ENCODE results near the gene HDAC7. TPM values are rescaled to one million over a fixed set of nuclear protein-coding genes. Genes with fewer than 3 reads are reported as not detected.

HDAC7 gene
- total RNA-seq, 2 experiments from 2014 or later = 373 to 382 TPM

GRCh38 chr12:47787596-47788319 lies 31.9 kb downstream of the HDAC7 start:
- H3K27me3 Mint-ChIP-seq = no peaks in the 10 kb centered on the region
- peak overlapping the region; percentile 80 for H3K27ac Mint-ChIP-seq
- DNase-seq = no peak
- ChIA-PET POLR2A (interaction anchor here (0.9 to 37.9 kb wide), 6 partner anchors 7 to 47 kb away, joined by 3 to 904 read pairs (median 8); no protein-coding TSS in a partner anchor), CTCF (interaction anchor here (1.1 to 10.9 kb wide), 8 partner anchors 9 to 49 kb away, joined by 3 to 103 read pairs (median 8); no protein-coding TSS in a partner anchor)
- intact Hi-C loops (cut with micrococcal nuclease) = no loop called here
- no peak for ATAC-seq
- no peak overlapping the region for H3K4me3 Mint-ChIP-seq
- H3K4me1 Mint-ChIP-seq (ENCODE audit: low read depth) = peaks cover 31% of the 10 kb centered on the region
- TF ChIP-seq, protein P1, sequence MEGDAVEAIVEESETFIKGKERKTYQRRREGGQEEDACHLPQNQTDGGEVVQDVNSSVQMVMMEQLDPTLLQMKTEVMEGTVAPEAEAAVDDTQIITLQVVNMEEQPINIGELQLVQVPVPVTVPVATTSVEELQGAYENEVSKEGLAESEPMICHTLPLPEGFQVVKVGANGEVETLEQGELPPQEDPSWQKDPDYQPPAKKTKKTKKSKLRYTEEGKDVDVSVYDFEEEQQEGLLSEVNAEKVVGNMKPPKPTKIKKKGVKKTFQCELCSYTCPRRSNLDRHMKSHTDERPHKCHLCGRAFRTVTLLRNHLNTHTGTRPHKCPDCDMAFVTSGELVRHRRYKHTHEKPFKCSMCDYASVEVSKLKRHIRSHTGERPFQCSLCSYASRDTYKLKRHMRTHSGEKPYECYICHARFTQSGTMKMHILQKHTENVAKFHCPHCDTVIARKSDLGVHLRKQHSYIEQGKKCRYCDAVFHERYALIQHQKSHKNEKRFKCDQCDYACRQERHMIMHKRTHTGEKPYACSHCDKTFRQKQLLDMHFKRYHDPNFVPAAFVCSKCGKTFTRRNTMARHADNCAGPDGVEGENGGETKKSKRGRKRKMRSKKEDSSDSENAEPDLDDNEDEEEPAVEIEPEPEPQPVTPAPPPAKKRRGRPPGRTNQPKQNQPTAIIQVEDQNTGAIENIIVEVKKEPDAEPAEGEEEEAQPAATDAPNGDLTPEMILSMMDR (IDR thresholded peaks at IDR 0.05) = no peak
- H3K9me3 Mint-ChIP-seq = no peaks in the 10 kb centered on the region
- peaks cover 75% of the 10 kb centered on the region for H3K36me3 Mint-ChIP-seq (ENCODE audit: low read depth)

DNA sequence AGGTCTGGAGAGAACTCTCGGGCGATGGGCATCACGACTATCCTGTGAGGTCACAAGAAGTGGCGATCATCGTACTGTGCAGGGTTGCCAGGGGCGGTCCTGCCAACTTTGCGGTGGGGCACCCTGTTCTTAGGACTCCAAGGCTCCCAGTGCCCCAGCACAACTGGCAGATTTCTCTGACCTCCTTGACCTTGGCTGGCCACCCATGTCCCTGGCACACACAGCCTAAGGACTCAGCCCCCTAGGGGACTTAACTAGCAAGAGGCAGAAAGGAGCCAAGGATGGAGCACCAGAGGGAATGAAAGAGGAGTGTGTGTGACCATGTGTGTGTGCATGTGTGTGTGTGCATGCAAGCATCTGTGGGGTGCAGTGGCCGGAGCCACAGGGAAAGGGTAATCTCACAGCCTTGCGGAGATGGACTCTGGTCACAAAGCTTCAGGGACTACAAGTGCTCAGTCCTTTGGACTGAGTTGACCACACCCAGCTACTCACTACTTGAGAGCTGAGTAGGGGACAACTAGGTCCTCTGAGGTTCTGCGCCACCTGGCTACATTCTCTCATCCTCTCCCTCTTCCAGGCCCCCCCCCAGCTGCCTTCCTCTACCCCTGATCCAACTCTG lies 32.9 kb downstream of the HDAC7 start:
- POLR2A ChIA-PET = interaction anchor here (0.6 to 37.9 kb wide), 6 partner anchors 11 to 184 kb away, joined by 3 to 904 read pairs (median 3); no protein-coding TSS in a partner anchor
- no peak for ATAC-seq
- CTCF ChIA-PET = interaction anchor here (1.5 to 10.9 kb wide), 5 partner anchors 11 to 50 kb away, joined by 5 to 103 read pairs (median 7); no protein-coding TSS in a partner anchor
- H3K36me3 Mint-ChIP-seq (ENCODE audit: low read depth) = peaks cover 67% of the 10 kb centered on the region
- H3K4me1 Mint-ChIP-seq (ENCODE audit: low read depth) = peaks cover 35% of the 10 kb centered on the region
- no peak overlapping the region for H3K4me3 Mint-ChIP-seq
- intact Hi-C loops (cut with micrococcal nuclease) = no loop called here
- no peaks in the 10 kb centered on the region for H3K9me3 Mint-ChIP-seq
- H3K27me3 Mint-ChIP-seq = no peaks in the 10 kb centered on the region
- no peak for DNase-seq
- H3K27ac Mint-ChIP-seq = peak overlapping the region; percentile 80
- TF ChIP-seq, protein P1 (IDR thresholded peaks at IDR 0.05) = no peak

- Mint-ChIP-seq H3K4me1 (ENCODE audit: low read depth) (peaks cover 35% of the 10 kb centered on the region), H3K27ac (peak overlapping the region; percentile 80), H3K9me3 (no peaks in the 10 kb centered on the region), H3K27me3 (no peaks in the 10 kb centered on the region), H3K36me3 (ENCODE audit: low read depth) (peaks cover 63% of the 10 kb centered on the region), H3K4me3 (no peak overlapping the region)
- ChIA-PET CTCF (interaction anchor here (1.5 to 10.9 kb wide), 5 partner anchors 11 to 51 kb away, joined by 5 to 103 read pairs (median 7); no protein-coding TSS in a partner anchor), POLR2A (interaction anchor here (1.0 to 37.9 kb wide), 6 partner anchors 12 to 48 kb away, joined by 3 to 904 read pairs (median 4); no protein-coding TSS in a partner anchor)
- intact Hi-C loops (cut with micrococcal nuclease) = no loop called here
- DNase-seq = no peak
- TF ChIP-seq, protein P1 (IDR thresholded peaks at IDR 0.05) = no peak
- ATAC-seq = peak; percentile 27
Observed at GRCh38 chr12:47785887-47786661, 33.6 kb downstream of the HDAC7 start.

- peaks cover 55% of the 10 kb centered on the region for H3K36me3 Mint-ChIP-seq (ENCODE audit: low read depth)
- no peak overlapping the region for H3K4me3 Mint-ChIP-seq
- intact Hi-C loops (cut with micrococcal nuclease) = no loop called here
- peak; percentile 3 for ATAC-seq
- TF ChIP-seq, protein P1 (IDR thresholded peaks at IDR 0.05) = no peak
- ChIA-PET POLR2A (interaction anchor here (0.6 to 37.9 kb wide), 7 partner anchors 12 to 49 kb away, joined by 3 to 904 read pairs (median 3); no protein-coding TSS in a partner anchor), CTCF (interaction anchor here (0.7 to 10.9 kb wide), 8 partner anchors 12 to 70 kb away, joined by 3 to 103 read pairs (median 6); no protein-coding TSS in a partner anchor)
- H3K9me3 Mint-ChIP-seq = no peaks in the 10 kb centered on the region
- DNase-seq = no peak
- H3K27me3 Mint-ChIP-seq = no peaks in the 10 kb centered on the region
- H3K4me1 Mint-ChIP-seq (ENCODE audit: low read depth) = peaks cover 35% of the 10 kb centered on the region
- peak overlapping the region; percentile 80 for H3K27ac Mint-ChIP-seq
Observed at GRCh38 chr12:47785036-47785886, 34.4 kb downstream of the HDAC7 start.

Data from activated CD8-positive, alpha-beta T cell treated with anti-CD3 and anti-CD28 coated beads for 36 hours (primary cell).